LNCaP clone FGC (cell line): Measurements from ENCODE around the gene PCSK2.

Source experiments
- DNase-seq: peaks from one replicate; pipeline ENCODE4 v3.0.0-alpha.2; 2011; ENCODE audit warnings: low read depth
- H3K4me3 ChIP-seq: 2 replicates; pipeline ENCODE4 v1.5.1; 2011; ENCODE audit warnings: mild to moderate bottlenecking, low read depth, low read length, control low read depth
- TF ChIP-seq, protein P1 (sequence below): IDR thresholded peaks from 2 replicates; pipeline ENCODE4 v1.5.1; 2012; ENCODE audit warnings: mild to moderate bottlenecking; ENCODE audit not compliant: control insufficient read depth, insufficient read depth; ENCODE audit errors: extremely low read depth

Gene PCSK2

GRCh38 chr20:17453592-17453991 is 226.8 kb downstream of the PCSK2 start:
- TF ChIP-seq, protein P1, sequence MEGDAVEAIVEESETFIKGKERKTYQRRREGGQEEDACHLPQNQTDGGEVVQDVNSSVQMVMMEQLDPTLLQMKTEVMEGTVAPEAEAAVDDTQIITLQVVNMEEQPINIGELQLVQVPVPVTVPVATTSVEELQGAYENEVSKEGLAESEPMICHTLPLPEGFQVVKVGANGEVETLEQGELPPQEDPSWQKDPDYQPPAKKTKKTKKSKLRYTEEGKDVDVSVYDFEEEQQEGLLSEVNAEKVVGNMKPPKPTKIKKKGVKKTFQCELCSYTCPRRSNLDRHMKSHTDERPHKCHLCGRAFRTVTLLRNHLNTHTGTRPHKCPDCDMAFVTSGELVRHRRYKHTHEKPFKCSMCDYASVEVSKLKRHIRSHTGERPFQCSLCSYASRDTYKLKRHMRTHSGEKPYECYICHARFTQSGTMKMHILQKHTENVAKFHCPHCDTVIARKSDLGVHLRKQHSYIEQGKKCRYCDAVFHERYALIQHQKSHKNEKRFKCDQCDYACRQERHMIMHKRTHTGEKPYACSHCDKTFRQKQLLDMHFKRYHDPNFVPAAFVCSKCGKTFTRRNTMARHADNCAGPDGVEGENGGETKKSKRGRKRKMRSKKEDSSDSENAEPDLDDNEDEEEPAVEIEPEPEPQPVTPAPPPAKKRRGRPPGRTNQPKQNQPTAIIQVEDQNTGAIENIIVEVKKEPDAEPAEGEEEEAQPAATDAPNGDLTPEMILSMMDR, result no peak
- H3K4me3 ChIP-seq, result no peak overlapping the region
- no peak for DNase-seq

DNA sequence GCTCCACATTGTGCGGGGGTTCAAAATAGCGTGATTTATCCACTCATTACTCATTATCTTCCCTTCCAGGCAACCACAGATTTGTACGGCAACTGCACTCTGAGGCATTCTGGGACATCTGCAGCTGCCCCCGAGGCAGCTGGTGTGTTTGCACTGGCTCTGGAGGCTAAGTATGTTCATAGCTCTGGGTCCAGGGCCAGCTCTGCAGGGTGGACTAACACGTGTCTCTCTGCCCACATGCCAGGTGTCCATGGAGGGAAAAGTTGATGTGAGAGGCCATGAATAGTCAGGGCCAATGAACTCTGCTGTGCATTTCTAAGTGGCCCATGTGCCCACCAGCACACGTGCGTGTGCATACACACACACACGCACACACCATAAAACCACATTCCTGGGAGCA is 229.4 kb downstream of the PCSK2 start:
- no peak for DNase-seq
- H3K4me3 ChIP-seq, result no peak overlapping the region
- TF ChIP-seq, protein P1, result no peak

DNA sequence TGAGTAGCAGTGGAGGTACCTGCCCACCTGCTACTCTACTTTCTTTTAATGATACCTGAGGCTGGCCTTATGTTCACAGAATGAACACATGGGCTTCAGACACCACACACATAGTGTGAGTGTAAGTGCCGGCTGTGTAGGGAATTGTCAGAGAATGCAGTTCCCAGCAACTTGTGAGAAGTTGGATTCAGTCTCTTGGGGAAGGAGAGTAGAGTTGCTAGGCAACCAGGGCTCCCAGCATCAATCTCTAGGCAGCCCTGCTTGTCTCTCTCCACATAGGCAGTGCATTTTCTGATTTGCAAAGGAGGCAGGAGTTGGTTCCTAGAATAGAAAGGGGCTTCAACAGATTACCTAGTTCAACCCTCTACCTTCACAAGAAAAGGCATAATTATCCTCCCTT is 230.2 kb downstream of the PCSK2 start:
- TF ChIP-seq, protein P1, result no peak
- DNase-seq, result no peak
- no peak overlapping the region for H3K4me3 ChIP-seq

DNA sequence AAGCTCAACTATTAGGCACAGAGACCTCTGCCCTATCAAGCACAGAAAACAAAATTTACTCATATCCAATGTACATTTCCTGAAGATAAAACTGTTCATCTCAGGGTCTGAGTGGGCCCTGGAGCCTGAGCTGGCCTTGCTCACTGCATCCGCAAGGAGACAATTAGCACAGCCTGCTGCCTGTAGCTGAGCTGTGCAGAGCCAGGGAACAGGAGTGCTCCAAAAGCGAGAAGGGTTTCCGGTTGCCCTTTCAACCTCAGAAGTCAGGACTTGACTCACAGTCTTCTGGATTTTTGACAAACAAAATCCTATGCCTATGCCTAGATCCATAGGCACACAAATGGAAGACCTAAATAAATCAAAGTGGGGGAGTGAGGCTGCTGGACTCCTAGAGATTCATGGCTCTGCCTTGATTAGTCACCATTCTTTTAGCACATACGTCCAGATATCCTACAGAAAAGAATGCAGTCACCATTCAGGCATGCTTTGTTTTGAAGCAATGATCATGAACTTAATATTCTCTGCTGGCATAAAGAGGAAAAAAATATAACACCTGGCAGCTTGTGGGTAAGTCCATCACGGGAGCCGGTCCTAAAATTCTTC is 230.8 kb downstream of the PCSK2 start:
- DNase-seq, result no peak
- no peak overlapping the region for H3K4me3 ChIP-seq
- TF ChIP-seq, protein P1, result no peak

- H3K4me3 ChIP-seq, result no peak overlapping the region
- TF ChIP-seq, protein P1, result no peak
- no peak for DNase-seq
Observed at GRCh38 chr20:17460119-17460518, 233.3 kb downstream of the PCSK2 start.

DNA sequence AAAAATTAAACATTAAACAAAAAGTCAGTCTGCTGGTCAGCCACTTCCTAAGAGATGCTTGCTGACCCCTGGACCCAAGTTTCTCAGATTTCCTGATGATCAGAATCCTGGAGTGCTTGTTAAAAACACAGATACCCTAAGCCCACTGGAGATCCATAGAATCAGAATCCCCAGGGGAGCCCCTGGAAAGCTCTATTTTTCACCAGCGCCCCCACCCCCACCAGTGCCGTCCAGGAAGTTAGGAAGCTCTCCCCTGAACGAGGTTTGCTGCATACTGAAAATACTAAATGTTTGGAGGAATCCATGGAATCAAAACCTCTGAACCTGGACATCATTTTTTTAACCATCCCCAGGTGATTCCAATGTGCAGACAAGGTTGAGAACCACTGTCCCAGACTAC is 235.1 kb downstream of the PCSK2 start:
- no peak overlapping the region for H3K4me3 ChIP-seq
- TF ChIP-seq, protein P1, result no peak
- no peak for DNase-seq

DNA sequence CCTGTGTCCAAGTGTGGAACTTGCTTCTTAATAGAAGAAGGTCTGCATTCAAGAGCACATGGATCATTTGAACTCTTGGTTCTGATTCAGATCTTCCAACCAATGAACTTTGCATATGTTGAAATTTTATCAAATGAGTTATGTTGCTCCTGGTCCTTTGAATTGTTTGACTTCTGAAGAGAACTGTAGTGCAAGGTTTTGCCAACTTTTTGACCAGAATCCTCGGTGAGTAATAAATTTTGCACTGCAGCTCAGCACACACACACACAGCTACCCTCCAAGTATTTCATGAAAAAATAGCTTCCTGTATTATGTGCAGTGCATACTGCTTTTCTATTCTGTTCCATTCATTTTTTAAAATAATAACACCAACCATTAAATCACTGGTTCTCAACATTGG is 236.9 kb downstream of the PCSK2 start:
- TF ChIP-seq, protein P1, result no peak
- DNase-seq, result no peak
- no peak overlapping the region for H3K4me3 ChIP-seq
